ENCODE data around the gene STAT4.

STAT4 gene

DNA sequence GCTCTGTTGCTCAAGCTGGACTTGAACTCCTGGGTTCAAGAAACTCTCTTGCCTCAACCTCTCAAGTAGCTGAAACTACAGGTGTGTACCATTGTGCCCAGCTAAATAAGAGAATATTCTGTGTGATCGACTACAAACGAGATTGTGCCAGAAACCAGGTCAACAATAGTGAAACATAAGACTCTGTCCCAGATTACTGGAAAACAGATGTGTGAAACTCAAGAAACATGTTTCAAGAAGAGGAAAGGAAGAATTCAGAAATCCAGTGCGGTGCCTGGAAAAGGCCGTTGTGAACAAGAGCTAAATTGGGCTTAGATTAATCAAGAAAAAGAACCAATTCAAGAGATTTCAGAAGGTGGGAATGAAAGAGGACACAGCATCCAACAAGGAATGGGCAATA, 113.4 kb downstream of the STAT4 start:
- no peaks in the 10 kb centered on the region for H3K27me3 ChIP-seq (replicated peaks; ENCODE audit: control insufficient read depth, insufficient read depth, low read length)
- no peak for TF ChIP-seq CTCF (IDR thresholded peaks at IDR 0.05; ENCODE audit: insufficient read depth, low read length, poor library complexity, severe bottlenecking)
- H3K4me3 ChIP-seq (replicated peaks; ENCODE audit: low read depth, low read length), result no peak overlapping the region
- no peak for DNase-seq (ENCODE audit: extremely low read depth, insufficient read length)
- no peaks in the 10 kb centered on the region for H3K36me3 ChIP-seq (ENCODE audit: control insufficient read depth, insufficient read depth, low read length)

- no peak for DNase-seq (ENCODE audit: extremely low read depth, insufficient read length)
- Histone ChIP-seq H3K4me3 (replicated peaks; ENCODE audit: low read depth, low read length) (no peak overlapping the region), H3K27me3 (replicated peaks; ENCODE audit: control insufficient read depth, insufficient read depth, low read length) (no peaks in the 10 kb centered on the region), H3K36me3 (ENCODE audit: control insufficient read depth, insufficient read depth, low read length) (no peaks in the 10 kb centered on the region)
- TF ChIP-seq CTCF (IDR thresholded peaks at IDR 0.05; ENCODE audit: insufficient read depth, low read length, poor library complexity, severe bottlenecking), result no peak
These were observed 114.4 kb downstream of the STAT4 start for GRCh38 chr2:191036363-191036762.

DNA sequence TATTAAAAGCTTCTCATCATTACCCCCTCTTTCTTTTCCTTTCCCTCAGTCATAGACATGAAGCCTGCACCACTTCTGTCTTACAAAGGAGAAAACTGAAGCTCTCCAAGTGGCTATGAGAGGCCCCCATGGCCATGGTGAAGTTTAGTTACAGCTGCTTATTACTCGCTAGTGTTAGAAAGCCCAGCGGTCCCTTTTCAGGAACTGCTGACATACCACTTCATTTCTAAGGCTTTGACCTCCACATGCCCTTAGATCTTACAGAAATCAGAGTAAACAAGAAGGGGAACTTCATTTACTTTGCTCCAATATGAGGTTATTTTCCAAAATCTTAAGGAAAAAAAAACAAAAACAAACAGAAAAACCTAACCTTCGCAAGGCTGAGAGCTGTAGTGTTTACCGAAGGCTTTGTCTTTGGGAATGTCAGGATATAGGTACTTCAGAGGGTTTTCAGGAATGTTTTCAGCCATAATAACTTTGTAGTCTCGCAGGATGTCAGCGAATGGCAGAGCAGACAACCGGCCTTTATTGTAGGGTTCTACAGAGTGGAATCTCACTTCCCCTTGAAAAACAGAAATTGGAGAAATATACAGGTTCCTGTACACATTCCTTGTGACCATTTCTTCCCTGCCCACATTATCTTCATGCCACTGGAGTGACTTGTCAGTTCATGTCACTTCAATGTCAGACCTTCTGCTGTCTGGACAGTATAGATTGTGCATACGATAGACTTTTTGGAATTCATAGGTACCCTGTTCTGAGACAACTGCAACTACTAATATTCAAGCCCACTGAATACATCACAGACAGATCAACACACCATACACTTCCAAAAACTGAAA, 118.0 kb downstream of the STAT4 start:
- Histone ChIP-seq H3K36me3 (ENCODE audit: control insufficient read depth, insufficient read depth, low read length) (no peaks in the 10 kb centered on the region), H3K4me3 (replicated peaks; ENCODE audit: low read depth, low read length) (no peak overlapping the region), H3K27me3 (replicated peaks; ENCODE audit: control insufficient read depth, insufficient read depth, low read length) (no peaks in the 10 kb centered on the region)
- DNase-seq (ENCODE audit: extremely low read depth, insufficient read length), result no peak
- no peak for TF ChIP-seq CTCF (IDR thresholded peaks at IDR 0.05; ENCODE audit: insufficient read depth, low read length, poor library complexity, severe bottlenecking)

DNA sequence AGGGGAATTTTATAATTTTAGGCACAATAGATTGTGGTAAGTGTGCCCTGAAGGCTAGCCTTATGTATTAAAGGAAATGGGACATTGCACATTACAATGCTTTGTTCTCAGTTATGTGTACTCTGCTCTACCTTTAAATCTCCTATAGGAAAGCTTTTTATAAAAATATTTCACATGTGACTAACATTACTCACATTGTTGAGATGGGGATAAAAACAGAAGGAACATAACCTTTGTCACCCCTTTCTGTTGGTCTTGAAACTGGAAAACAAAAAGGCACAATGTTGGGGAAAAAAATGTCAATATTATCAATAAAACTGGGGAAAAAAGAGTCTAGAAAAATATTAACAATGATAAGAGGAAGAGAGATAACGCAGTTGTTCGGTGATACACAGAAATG, 119.5 kb downstream of the STAT4 start:
- no peaks in the 10 kb centered on the region for H3K36me3 ChIP-seq (ENCODE audit: control insufficient read depth, insufficient read depth, low read length)
- no peak for TF ChIP-seq CTCF (IDR thresholded peaks at IDR 0.05; ENCODE audit: insufficient read depth, low read length, poor library complexity, severe bottlenecking)
- no peak overlapping the region for H3K4me3 ChIP-seq (replicated peaks; ENCODE audit: low read depth, low read length)
- H3K27me3 ChIP-seq (replicated peaks; ENCODE audit: control insufficient read depth, insufficient read depth, low read length), result no peaks in the 10 kb centered on the region
- no peak for DNase-seq (ENCODE audit: extremely low read depth, insufficient read length)

- no peak overlapping the region for H3K4me3 ChIP-seq (replicated peaks; ENCODE audit: low read depth, low read length)
- H3K36me3 ChIP-seq (ENCODE audit: control insufficient read depth, insufficient read depth, low read length), result no peaks in the 10 kb centered on the region
- DNase-seq (ENCODE audit: extremely low read depth, insufficient read length), result no peak
- peak; percentile 68 for TF ChIP-seq CTCF (IDR thresholded peaks at IDR 0.05; ENCODE audit: insufficient read depth, low read length, poor library complexity, severe bottlenecking)
- no peaks in the 10 kb centered on the region for H3K27me3 ChIP-seq (replicated peaks; ENCODE audit: control insufficient read depth, insufficient read depth, low read length)
These were observed 120.2 kb downstream of the STAT4 start for GRCh38 chr2:191030521-191031154.

All from GM06990 (cell line).